CD4-positive, alpha-beta T cell (primary cell): Measurements from ENCODE around the gene TPK1. TPM values are rescaled to one million over a fixed set of nuclear protein-coding genes. Genes with fewer than 3 reads are reported as not detected.

Experiments used
- ATAC-seq: fragments of 200-7000 bp; cut with Tn5 transposase; one replicate; pipeline ENCODE4 v1.10.0; 2022; ENCODE audit warnings: mild to moderate bottlenecking; ENCODE audit not compliant: poor library complexity
- CTCF ChIA-PET: fragments of 350-600 bp; sonication (Branson Sonifier 250); formaldehyde crosslinking; loops from one replicate; lab custom pipeline; 2021; ENCODE audit warnings: antibody characterized with exemption, inconsistent platforms; lab: Charles Lee
- POLR2A ChIA-PET: fragments of 350-600 bp; sonication (Branson Sonifier 250); formaldehyde crosslinking; loops from one replicate; lab custom pipeline; 2021; ENCODE audit warnings: antibody characterized with exemption, inconsistent platforms; lab: Charles Lee
- DNase-seq, 14 experiments: peaks; one replicate each; pipeline ENCODE4 v3.0.0-alpha.2; 2013 to 2020; ENCODE audit warnings: mixed read lengths in 2 of 14
- H3K27ac ChIP-seq, 2 donors: one replicate each; pipeline versions ENCODE4 v1.5.1 to v1.7.0; 2013; ENCODE audit warnings: low read length in 2 of 2, low read depth in 1 of 2, mild to moderate bottlenecking in 1 of 2
- H3K27me3 ChIP-seq, 2 experiments: 1 replicate in 1 of 2; 2 replicates in 1 of 2; pipeline versions ENCODE4 v1.6.1 to v1.7.0; 2013; ENCODE audit warnings: low read length in 2 of 2, control low read depth in 1 of 2, mild to moderate bottlenecking in 1 of 2, moderate library complexity in 1 of 2; ENCODE audit not compliant: insufficient read depth in 2 of 2, control insufficient read depth in 1 of 2
- H3K36me3 ChIP-seq: one replicate; pipeline ENCODE4 v1.6.1; 2013; ENCODE audit warnings: low read length, control low read depth; ENCODE audit not compliant: insufficient read depth
- H3K4me1 ChIP-seq: one replicate; pipeline ENCODE4 v1.6.1; 2013; ENCODE audit warnings: low read length, control low read depth; ENCODE audit not compliant: insufficient read depth
- H3K4me3 ChIP-seq: one replicate; pipeline ENCODE4 v1.5.1; 2013; ENCODE audit warnings: mild to moderate bottlenecking, low read length, moderate library complexity
- H3K9me3 ChIP-seq, 2 experiments: 1 replicate in 1 of 2; 2 replicates in 1 of 2; pipeline versions ENCODE4 v1.6.1 to v1.7.0; 2013; ENCODE audit warnings: low read length in 2 of 2, mild to moderate bottlenecking in 2 of 2, control low read depth in 1 of 2, moderate library complexity in 1 of 2; ENCODE audit not compliant: control insufficient read depth in 1 of 2, insufficient read depth in 1 of 2
- H3K27ac Mint-ChIP-seq: one replicate; pipeline ENCODE4 v1.8.0; 2020; ENCODE audit warnings: mixed read lengths
- H3K27me3 Mint-ChIP-seq: one replicate; pipeline ENCODE4 v1.8.0; 2021; ENCODE audit warnings: mixed read lengths
- H3K36me3 Mint-ChIP-seq: one replicate; pipeline ENCODE4 v1.8.0; 2021; ENCODE audit warnings: low read depth, mixed read lengths
- H3K4me1 Mint-ChIP-seq: one replicate; pipeline ENCODE4 v1.8.0; 2021; ENCODE audit warnings: low read depth, mixed read lengths
- H3K4me3 Mint-ChIP-seq: one replicate; pipeline ENCODE4 v1.8.0; 2020; ENCODE audit warnings: mild to moderate bottlenecking, mixed read lengths
- H3K9me3 Mint-ChIP-seq: one replicate; pipeline ENCODE4 v1.8.0; 2020; ENCODE audit warnings: mixed read lengths
- CTCF ChIP-seq: fragments of 200-600 bp; IDR thresholded peaks from one replicate; pipeline ENCODE4 v1.8.0; 2022; ENCODE audit warnings: antibody characterized with exemption, mild to moderate bottlenecking
- intact Hi-C, 2 experiments: fragments of 100-400 bp; cut with DNase I in 1 of 2; cut with micrococcal nuclease in 1 of 2; formaldehyde crosslinking; loops; one replicate each; pipeline versions ENCODE4 v1.15.1 to v1.9.0; 2023 to 2025; cut with DNase I, micrococcal nuclease
- total RNA-seq, 174 experiments: library from RNA in 2 of 174; stranded (reverse) in 2 of 174; gene quantifications; one replicate each; pipeline ENCODE4 v1.2.3 and lab custom pipeline; 2021 to 2026

TPK1 gene
- total RNA-seq, 2 experiments from 2014 or later: 17.1 to 17.8 TPM

GRCh38 chr7:144518360-144518759, 317.5 kb downstream of the TPK1 start:
- TF ChIP-seq CTCF: no peak
- H3K36me3 ChIP-seq: no peaks in the 10 kb centered on the region
- H3K27ac ChIP-seq: no peak overlapping the region
- intact Hi-C loops: no loop called here
- H3K9me3 ChIP-seq: no peaks in the 10 kb centered on the region
- no peak for ATAC-seq
- CTCF ChIA-PET: interaction anchor here (1.0 kb wide), 1 partner anchor 42 kb away, joined by 3 read pairs; no protein-coding TSS in a partner anchor
- no peak for DNase-seq
- H3K4me1 ChIP-seq: no peaks in the 10 kb centered on the region
- Mint-ChIP-seq H3K27me3 (no peaks in the 10 kb centered on the region), H3K27ac (no peak overlapping the region), H3K4me1 (peaks cover 27% of the 10 kb centered on the region), H3K36me3 (no peaks in the 10 kb centered on the region), H3K4me3 (no peak overlapping the region), H3K9me3 (no peaks in the 10 kb centered on the region)
- no peaks in the 10 kb centered on the region for H3K27me3 ChIP-seq
- POLR2A ChIA-PET: no interaction called here
- H3K4me3 ChIP-seq: no peak overlapping the region

GRCh38 chr7:144517749-144518148, 318.1 kb downstream of the TPK1 start:
- Histone ChIP-seq H3K36me3 (no peaks in the 10 kb centered on the region), H3K4me1 (no peaks in the 10 kb centered on the region), H3K4me3 (no peak overlapping the region), H3K27ac (no peak overlapping the region), H3K27me3 (no peaks in the 10 kb centered on the region), H3K9me3 (no peaks in the 10 kb centered on the region)
- H3K9me3 Mint-ChIP-seq: no peaks in the 10 kb centered on the region
- H3K4me1 Mint-ChIP-seq: peaks cover 27% of the 10 kb centered on the region
- H3K4me3 Mint-ChIP-seq: no peak overlapping the region
- peak in 3 of 14 experiments; percentile 17 to 43 (median 30) for DNase-seq
- no peaks in the 10 kb centered on the region for H3K27me3 Mint-ChIP-seq
- POLR2A ChIA-PET: no interaction called here
- no peak for ATAC-seq
- no peak overlapping the region for H3K27ac Mint-ChIP-seq
- intact Hi-C loops: no loop called here
- no peaks in the 10 kb centered on the region for H3K36me3 Mint-ChIP-seq
- TF ChIP-seq CTCF: no peak
- CTCF ChIA-PET: interaction anchor here (1.0 kb wide), 1 partner anchor 43 kb away, joined by 3 read pairs; no protein-coding TSS in a partner anchor

- H3K4me3 Mint-ChIP-seq: no peak overlapping the region
- ATAC-seq (no peak), DNase-seq (no peak)
- CTCF ChIA-PET: no interaction called here
- H3K27me3 ChIP-seq: no peaks in the 10 kb centered on the region
- TF ChIP-seq CTCF: no peak
- H3K9me3 Mint-ChIP-seq: no peaks in the 10 kb centered on the region
- H3K27ac Mint-ChIP-seq: no peak overlapping the region
- H3K4me1 ChIP-seq: no peaks in the 10 kb centered on the region
- no peaks in the 10 kb centered on the region for H3K27me3 Mint-ChIP-seq
- H3K36me3 Mint-ChIP-seq: no peaks in the 10 kb centered on the region
- H3K4me3 ChIP-seq: no peak overlapping the region
- H3K4me1 Mint-ChIP-seq: peaks cover 27% of the 10 kb centered on the region
- no peaks in the 10 kb centered on the region for H3K9me3 ChIP-seq
- intact Hi-C loops: no loop called here
- no peaks in the 10 kb centered on the region for H3K36me3 ChIP-seq
- POLR2A ChIA-PET: no interaction called here
- no peak overlapping the region for H3K27ac ChIP-seq
Measured at GRCh38 chr7:144516729-144517525, 318.9 kb downstream of the TPK1 start.
